ENCODE measurements around the gene EHD3.

DNA sequence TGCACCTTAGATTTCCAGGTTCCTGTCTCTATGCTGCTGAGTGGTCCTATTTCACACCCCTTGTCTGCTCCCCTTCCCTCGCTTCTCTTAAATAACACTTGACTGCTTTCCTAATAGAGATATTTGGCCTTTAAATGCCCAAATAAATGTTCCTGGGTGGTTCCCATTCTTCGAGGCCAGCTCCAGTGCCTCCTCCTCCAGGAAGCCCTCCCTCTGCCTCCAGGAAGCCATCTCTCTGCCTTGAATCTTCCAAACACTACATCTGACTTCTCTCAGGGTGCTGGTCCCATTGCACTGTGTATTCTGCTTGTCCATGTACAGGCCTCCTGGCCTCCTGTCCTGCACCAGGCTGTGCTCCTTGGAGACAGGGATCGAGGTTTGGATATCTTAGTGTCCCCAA, 14.2 kb downstream of the EHD3 start:
- TF ChIP-seq POLR2A (IDR thresholded peaks at IDR 0.05): no peak
- TF ChIP-seq, protein P1, sequence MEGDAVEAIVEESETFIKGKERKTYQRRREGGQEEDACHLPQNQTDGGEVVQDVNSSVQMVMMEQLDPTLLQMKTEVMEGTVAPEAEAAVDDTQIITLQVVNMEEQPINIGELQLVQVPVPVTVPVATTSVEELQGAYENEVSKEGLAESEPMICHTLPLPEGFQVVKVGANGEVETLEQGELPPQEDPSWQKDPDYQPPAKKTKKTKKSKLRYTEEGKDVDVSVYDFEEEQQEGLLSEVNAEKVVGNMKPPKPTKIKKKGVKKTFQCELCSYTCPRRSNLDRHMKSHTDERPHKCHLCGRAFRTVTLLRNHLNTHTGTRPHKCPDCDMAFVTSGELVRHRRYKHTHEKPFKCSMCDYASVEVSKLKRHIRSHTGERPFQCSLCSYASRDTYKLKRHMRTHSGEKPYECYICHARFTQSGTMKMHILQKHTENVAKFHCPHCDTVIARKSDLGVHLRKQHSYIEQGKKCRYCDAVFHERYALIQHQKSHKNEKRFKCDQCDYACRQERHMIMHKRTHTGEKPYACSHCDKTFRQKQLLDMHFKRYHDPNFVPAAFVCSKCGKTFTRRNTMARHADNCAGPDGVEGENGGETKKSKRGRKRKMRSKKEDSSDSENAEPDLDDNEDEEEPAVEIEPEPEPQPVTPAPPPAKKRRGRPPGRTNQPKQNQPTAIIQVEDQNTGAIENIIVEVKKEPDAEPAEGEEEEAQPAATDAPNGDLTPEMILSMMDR (IDR thresholded peaks at IDR 0.05): no peak
